Ishikawa (cell line): ENCODE data around the gene ACACA.

Source experiments
- CEBPB ChIP-seq: IDR thresholded peaks from 2 replicates; pipeline ENCODE4 v1.6.1; 2012
- CREB1 ChIP-seq: IDR thresholded peaks from 2 replicates; pipeline ENCODE4 v1.6.1; 2012; ENCODE audit warnings: low read depth
- EGR1 ChIP-seq: IDR thresholded peaks from 2 replicates; pipeline ENCODE4 v1.6.1; 2012
- EP300 ChIP-seq: IDR thresholded peaks from 2 replicates; pipeline ENCODE4 v1.6.1; 2012; ENCODE audit warnings: borderline replicate concordance
- FOXM1 ChIP-seq: IDR thresholded peaks from 2 replicates; pipeline ENCODE4 v1.6.1; 2012; ENCODE audit warnings: low read depth, borderline replicate concordance
- MAX ChIP-seq: IDR thresholded peaks from 2 replicates; pipeline ENCODE4 v1.6.1; 2012
- NFIC ChIP-seq: IDR thresholded peaks from 2 replicates; pipeline ENCODE4 v1.6.1; 2012
- RAD21 ChIP-seq: IDR thresholded peaks from 2 replicates; pipeline ENCODE4 v1.6.1; 2012; ENCODE audit warnings: low read depth
- REST ChIP-seq: IDR thresholded peaks from 2 replicates; pipeline ENCODE4 v1.6.1; 2012; ENCODE audit warnings: low read depth, mild to moderate bottlenecking
- TAF1 ChIP-seq: IDR thresholded peaks from 2 replicates; pipeline ENCODE4 v1.6.1; 2012; ENCODE audit warnings: low read depth, mild to moderate bottlenecking
- TCF12 ChIP-seq: IDR thresholded peaks from 2 replicates; pipeline ENCODE4 v1.6.1; 2012; ENCODE audit warnings: low read depth
- TEAD4 ChIP-seq: IDR thresholded peaks from 2 replicates; pipeline ENCODE4 v1.6.1; 2012
- USF1 ChIP-seq: IDR thresholded peaks from 2 replicates; pipeline ENCODE4 v1.6.1; 2012
- YY1 ChIP-seq: IDR thresholded peaks from 2 replicates; pipeline ENCODE4 v1.6.1; 2012; ENCODE audit warnings: low read depth
- ZBTB7A ChIP-seq: IDR thresholded peaks from 2 replicates; pipeline ENCODE4 v1.6.1; 2012; ENCODE audit warnings: low read depth

ACACA gene

GRCh38 chr17:37174205-37174604 lies 232.4 kb downstream of the ACACA start:
- TF ChIP-seq MAX (no peak), FOXM1 (no peak), USF1 (no peak), CEBPB (no peak), NFIC (no peak), YY1 (no peak), TAF1 (no peak), REST (no peak), TCF12 (no peak), EP300 (no peak), EGR1 (no peak), RAD21 (no peak), CREB1 (no peak), TEAD4 (no peak), ZBTB7A (no peak)

- TF ChIP-seq CREB1 (no peak), EP300 (no peak), ZBTB7A (no peak), TEAD4 (no peak), RAD21 (no peak), TAF1 (no peak), REST (no peak)
Measured at GRCh38 chr17:37170881-37171425, 235.7 kb downstream of the ACACA start.

GRCh38 chr17:37168731-37169353 lies 237.8 kb downstream of the ACACA start:
- TF ChIP-seq TCF12: no peak
- no peak for TF ChIP-seq USF1
- TF ChIP-seq ZBTB7A: no peak
- TF ChIP-seq EP300: no peak
- no peak for TF ChIP-seq NFIC
- TF ChIP-seq FOXM1: no peak
- no peak for TF ChIP-seq YY1
- no peak for TF ChIP-seq TEAD4
- no peak for TF ChIP-seq REST
- TF ChIP-seq TAF1: no peak
- no peak for TF ChIP-seq MAX
- TF ChIP-seq RAD21: no peak
- TF ChIP-seq CEBPB: no peak
- TF ChIP-seq EGR1: no peak
- TF ChIP-seq CREB1: no peak

GRCh38 chr17:37167756-37168155 lies 238.9 kb downstream of the ACACA start:
- no peak for TF ChIP-seq TAF1
- no peak for TF ChIP-seq REST
- TF ChIP-seq TCF12: no peak
- TF ChIP-seq TEAD4: no peak
